ENCODE measurements around the gene TOX3. TPM values are rescaled to one million over a fixed set of nuclear protein-coding genes. Genes with fewer than 3 reads are reported as not detected.

TOX3 gene
- total and polyA plus RNA-seq, 2 donors (not counting 1 experiment from before 2014, with no cell fraction given) = not detected

DNA sequence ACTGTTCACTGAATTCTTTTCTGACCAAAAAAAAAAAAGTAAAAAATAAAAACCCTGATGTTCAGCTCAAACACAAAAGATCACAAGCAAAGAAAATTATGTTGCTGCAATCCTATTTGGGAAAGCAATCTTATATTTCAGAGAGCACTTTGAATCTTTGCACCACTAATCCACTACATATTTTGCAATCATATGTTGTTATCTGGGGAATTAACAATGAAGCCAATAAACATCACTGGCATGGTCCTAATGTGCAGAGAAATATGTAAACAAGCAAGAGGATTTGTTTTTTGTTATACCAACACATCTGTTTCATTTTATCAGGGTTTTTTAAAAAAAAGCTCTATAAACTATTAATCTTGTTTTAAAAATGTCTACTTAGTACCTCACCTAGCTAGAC, 84.1 kb downstream of the TOX3 start:
- intact Hi-C loops (cut with micrococcal nuclease) = no loop called here
- no peak overlapping the region for H3K27ac ChIP-seq (ENCODE audit: low read length in 2 of 2)
- H3K4me1 Mint-ChIP-seq = no peaks in the 10 kb centered on the region
- no peak for TF ChIP-seq EZH2 (IDR thresholded peaks at IDR 0.05; ENCODE audit: borderline replicate concordance, insufficient read depth, low read depth, low read length, poor library complexity, severe bottlenecking)
- TF ChIP-seq, protein P1, sequence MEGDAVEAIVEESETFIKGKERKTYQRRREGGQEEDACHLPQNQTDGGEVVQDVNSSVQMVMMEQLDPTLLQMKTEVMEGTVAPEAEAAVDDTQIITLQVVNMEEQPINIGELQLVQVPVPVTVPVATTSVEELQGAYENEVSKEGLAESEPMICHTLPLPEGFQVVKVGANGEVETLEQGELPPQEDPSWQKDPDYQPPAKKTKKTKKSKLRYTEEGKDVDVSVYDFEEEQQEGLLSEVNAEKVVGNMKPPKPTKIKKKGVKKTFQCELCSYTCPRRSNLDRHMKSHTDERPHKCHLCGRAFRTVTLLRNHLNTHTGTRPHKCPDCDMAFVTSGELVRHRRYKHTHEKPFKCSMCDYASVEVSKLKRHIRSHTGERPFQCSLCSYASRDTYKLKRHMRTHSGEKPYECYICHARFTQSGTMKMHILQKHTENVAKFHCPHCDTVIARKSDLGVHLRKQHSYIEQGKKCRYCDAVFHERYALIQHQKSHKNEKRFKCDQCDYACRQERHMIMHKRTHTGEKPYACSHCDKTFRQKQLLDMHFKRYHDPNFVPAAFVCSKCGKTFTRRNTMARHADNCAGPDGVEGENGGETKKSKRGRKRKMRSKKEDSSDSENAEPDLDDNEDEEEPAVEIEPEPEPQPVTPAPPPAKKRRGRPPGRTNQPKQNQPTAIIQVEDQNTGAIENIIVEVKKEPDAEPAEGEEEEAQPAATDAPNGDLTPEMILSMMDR (IDR thresholded peaks at IDR 0.05) = no peak
- H3K9ac ChIP-seq (ENCODE audit: low read length) = no peak overlapping the region
- ChIA-PET CTCF (no interaction called here), POLR2A (no interaction called here)
- no peak overlapping the region for H3K4me3 ChIP-seq (ENCODE audit: control extremely low read depth in 1 of 5, extremely low read depth in 1 of 5, insufficient read depth in 1 of 5, low read depth in 2 of 5, low read length in 4 of 5)
- no peak for DNase-seq
- H3K27me3 ChIP-seq (replicated peaks in 1 of 4; ENCODE audit: control extremely low read depth in 1 of 4, control insufficient read depth in 3 of 4, insufficient read depth in 4 of 4, low read length in 3 of 4) = no peaks in the 10 kb centered on the region
- H3K9me3 Mint-ChIP-seq (ENCODE audit: insufficient read depth) = no peaks in the 10 kb centered on the region
- no peaks in the 10 kb centered on the region for H3K79me2 ChIP-seq (ENCODE audit: control insufficient read depth, insufficient read depth, low read length)
- ATAC-seq (ENCODE audit: low read depth) = no peak
- no peak overlapping the region for H3K4me3 Mint-ChIP-seq
- H3K27ac Mint-ChIP-seq = no peak overlapping the region
- H3K4me1 ChIP-seq (ENCODE audit: control insufficient read depth in 2 of 2, insufficient read depth in 2 of 2, low read length in 2 of 2) = no peaks in the 10 kb centered on the region
- no peak overlapping the region for H2AFZ ChIP-seq (ENCODE audit: insufficient read depth, low read depth, low read length, poor library complexity, severe bottlenecking)
- no peaks in the 10 kb centered on the region for H3K27me3 Mint-ChIP-seq
- no peaks in the 10 kb centered on the region for H4K20me1 ChIP-seq (ENCODE audit: control insufficient read depth, insufficient read depth, low read length, poor library complexity, severe bottlenecking)
- no peaks in the 10 kb centered on the region for H3K9me3 ChIP-seq (ENCODE audit: control extremely low read depth in 1 of 3, control insufficient read depth in 2 of 3, insufficient read depth in 1 of 3, low read length in 2 of 3)
- H3K4me2 ChIP-seq (replicated peaks; ENCODE audit: low read depth, low read length, poor library complexity, severe bottlenecking) = no peak overlapping the region
- H3K36me3 ChIP-seq (replicated peaks in 1 of 2; ENCODE audit: control extremely low read depth in 1 of 2, control insufficient read depth in 1 of 2, extremely low read depth in 1 of 2, insufficient read depth in 2 of 2, low read length in 1 of 2) = no peaks in the 10 kb centered on the region

DNA sequence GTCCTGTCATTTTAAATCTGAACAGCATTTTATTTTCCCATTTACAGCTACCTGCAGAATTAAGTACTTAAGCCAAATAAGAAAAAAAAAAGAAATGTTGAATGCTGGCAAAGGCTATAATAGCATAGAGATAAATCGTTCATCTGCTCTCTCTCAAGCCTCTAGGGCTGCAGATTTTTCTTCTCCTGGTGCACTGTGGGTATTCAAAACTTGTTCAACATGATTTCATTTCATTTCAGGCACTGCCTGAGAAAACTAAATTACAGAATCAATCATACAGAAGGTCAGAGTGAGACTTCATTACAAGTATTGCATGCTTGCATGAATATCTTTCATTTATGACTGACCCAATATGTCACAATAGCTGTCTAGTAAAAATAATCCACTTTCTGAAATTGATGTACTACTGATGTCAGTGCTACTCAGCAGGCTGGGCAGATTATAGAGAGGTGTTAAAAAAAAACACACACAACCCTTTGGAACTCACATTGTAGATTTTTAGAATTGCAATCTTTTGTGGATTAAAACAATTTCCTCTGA, 86.2 kb downstream of the TOX3 start:
- Mint-ChIP-seq H3K4me1 (no peaks in the 10 kb centered on the region), H3K27ac (no peak overlapping the region), H3K9me3 (ENCODE audit: insufficient read depth) (no peaks in the 10 kb centered on the region), H3K27me3 (no peaks in the 10 kb centered on the region), H3K4me3 (no peak overlapping the region)
- TF ChIP-seq, protein P1 (IDR thresholded peaks at IDR 0.05) = no peak
- no peak for TF ChIP-seq EZH2 (IDR thresholded peaks at IDR 0.05; ENCODE audit: borderline replicate concordance, insufficient read depth, low read depth, low read length, poor library complexity, severe bottlenecking)
- H4K20me1 ChIP-seq (ENCODE audit: control insufficient read depth, insufficient read depth, low read length, poor library complexity, severe bottlenecking) = no peaks in the 10 kb centered on the region
- no peaks in the 10 kb centered on the region for H3K36me3 ChIP-seq (replicated peaks in 1 of 2; ENCODE audit: control extremely low read depth in 1 of 2, control insufficient read depth in 1 of 2, extremely low read depth in 1 of 2, insufficient read depth in 2 of 2, low read length in 1 of 2)
- no peak overlapping the region for H3K4me3 ChIP-seq (ENCODE audit: control extremely low read depth in 1 of 5, extremely low read depth in 1 of 5, insufficient read depth in 1 of 5, low read depth in 2 of 5, low read length in 4 of 5)
- no peaks in the 10 kb centered on the region for H3K27me3 ChIP-seq (replicated peaks in 1 of 4; ENCODE audit: control extremely low read depth in 1 of 4, control insufficient read depth in 3 of 4, insufficient read depth in 4 of 4, low read length in 3 of 4)
- CTCF ChIA-PET = no interaction called here
- H2AFZ ChIP-seq (ENCODE audit: insufficient read depth, low read depth, low read length, poor library complexity, severe bottlenecking) = no peak overlapping the region
- H3K4me1 ChIP-seq (ENCODE audit: control insufficient read depth in 2 of 2, insufficient read depth in 2 of 2, low read length in 2 of 2) = no peaks in the 10 kb centered on the region
- H3K9ac ChIP-seq (ENCODE audit: low read length) = no peak overlapping the region
- POLR2A ChIA-PET = no interaction called here
- H3K4me2 ChIP-seq (replicated peaks; ENCODE audit: low read depth, low read length, poor library complexity, severe bottlenecking) = no peak overlapping the region
- intact Hi-C loops (cut with micrococcal nuclease) = no loop called here
- no peak overlapping the region for H3K27ac ChIP-seq (ENCODE audit: low read length in 2 of 2)
- no peaks in the 10 kb centered on the region for H3K9me3 ChIP-seq (ENCODE audit: control extremely low read depth in 1 of 3, control insufficient read depth in 2 of 3, insufficient read depth in 1 of 3, low read length in 2 of 3)
- DNase-seq = no peak
- H3K79me2 ChIP-seq (ENCODE audit: control insufficient read depth, insufficient read depth, low read length) = no peaks in the 10 kb centered on the region
- ATAC-seq (ENCODE audit: low read depth) = no peak
- no CpG with 5 or more reads among the region's 1 CpG for WGBS (ENCODE audit: insufficient coverage)
